HG03280 (cell line): ENCODE data around the gene ATRNL1.

ENCODE experiments used
- ATAC-seq: cut with Tn5 transposase; IDR thresholded peaks from one replicate; pipeline ENCODE4 v1.9.1; 2021; ENCODE audit warnings: mild to moderate bottlenecking, moderate library complexity; ENCODE audit not compliant: unreplicated experiment

ATRNL1 gene

GRCh38 chr10:115572740-115573455 lies 479.7 kb downstream of the ATRNL1 start:
- ATAC-seq = no peak

GRCh38 chr10:115580239-115580638 lies 487.1 kb downstream of the ATRNL1 start:
- no peak for ATAC-seq

GRCh38 chr10:115593060-115593459 lies 499.9 kb downstream of the ATRNL1 start:
- ATAC-seq = no peak

GRCh38 chr10:115604627-115605026 lies 511.5 kb downstream of the ATRNL1 start:
- ATAC-seq = no peak

GRCh38 chr10:115606086-115606485 lies 512.9 kb downstream of the ATRNL1 start:
- ATAC-seq = no peak

- ATAC-seq = no peak
Measured at GRCh38 chr10:115606741-115607140, 513.6 kb downstream of the ATRNL1 start.

- ATAC-seq = no peak
Measured at GRCh38 chr10:115624448-115624847, 531.3 kb downstream of the ATRNL1 start.

GRCh38 chr10:115628616-115629015 lies 535.5 kb downstream of the ATRNL1 start:
- ATAC-seq = no peak

GRCh38 chr10:115638246-115638645 lies 545.1 kb downstream of the ATRNL1 start:
- no peak for ATAC-seq

GRCh38 chr10:115649217-115649616 lies 556.1 kb downstream of the ATRNL1 start:
- no peak for ATAC-seq

- no peak for ATAC-seq
Measured at GRCh38 chr10:115653473-115653872, 560.3 kb downstream of the ATRNL1 start.

- no peak for ATAC-seq
Measured at GRCh38 chr10:115654961-115655360, 561.8 kb downstream of the ATRNL1 start.

- no peak for ATAC-seq
Measured at GRCh38 chr10:115657161-115657860, 564.1 kb downstream of the ATRNL1 start.

GRCh38 chr10:115659616-115660015 lies 566.5 kb downstream of the ATRNL1 start:
- ATAC-seq = no peak

- no peak for ATAC-seq
Measured at GRCh38 chr10:115660391-115660790, 567.2 kb downstream of the ATRNL1 start.

GRCh38 chr10:115662422-115662821 lies 569.3 kb downstream of the ATRNL1 start:
- no peak for ATAC-seq

- ATAC-seq = no peak
Measured at GRCh38 chr10:115665549-115665948, 572.4 kb downstream of the ATRNL1 start.

- ATAC-seq = no peak
Measured at GRCh38 chr10:115674496-115674895, 581.3 kb downstream of the ATRNL1 start.

GRCh38 chr10:115696747-115697146 lies 603.6 kb downstream of the ATRNL1 start:
- ATAC-seq = no peak

- ATAC-seq = no peak
Measured at GRCh38 chr10:115706026-115706425, 612.9 kb downstream of the ATRNL1 start.

GRCh38 chr10:115706488-115707076 lies 613.4 kb downstream of the ATRNL1 start:
- no peak for ATAC-seq

- ATAC-seq = no peak
Measured at GRCh38 chr10:115710136-115710535, 617.0 kb downstream of the ATRNL1 start.
